GM19372 (cell line): Measurements from ENCODE around the gene MAPRE3.

Experiments used
- ATAC-seq: cut with Tn5 transposase; IDR thresholded peaks from one replicate; pipeline ENCODE4 v1.9.1; 2021; ENCODE audit warnings: mild to moderate bottlenecking, low read depth, moderate library complexity; ENCODE audit not compliant: unreplicated experiment

The MAPRE3 gene

GRCh38 chr2:26980971-26981370 is 10.5 kb downstream of the MAPRE3 start:
- ATAC-seq, result no peak

GRCh38 chr2:26982102-26982742 is 11.8 kb downstream of the MAPRE3 start:
- no peak for ATAC-seq

GRCh38 chr2:26983746-26984145 is 13.3 kb downstream of the MAPRE3 start:
- ATAC-seq, result no peak

DNA sequence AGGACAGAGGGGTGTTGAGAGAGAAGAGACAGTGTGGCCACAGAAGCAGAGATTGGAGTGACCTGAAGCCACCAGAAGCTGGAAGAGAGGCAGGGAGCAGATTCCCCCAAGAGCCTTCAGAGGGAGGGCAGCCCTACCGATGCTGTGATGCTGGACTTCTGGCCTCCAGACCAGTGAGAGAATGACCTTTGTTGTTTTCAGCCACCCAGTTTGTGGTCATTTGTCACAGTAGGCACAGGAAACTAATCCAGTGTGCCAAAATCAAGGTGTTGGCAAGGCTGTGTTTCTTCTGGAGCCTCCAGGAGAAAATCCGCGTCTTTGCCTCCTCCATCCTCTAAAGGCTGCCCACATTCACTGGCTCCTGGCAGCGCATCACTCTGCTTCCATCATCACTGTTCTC is 15.4 kb downstream of the MAPRE3 start:
- ATAC-seq, result no peak

DNA sequence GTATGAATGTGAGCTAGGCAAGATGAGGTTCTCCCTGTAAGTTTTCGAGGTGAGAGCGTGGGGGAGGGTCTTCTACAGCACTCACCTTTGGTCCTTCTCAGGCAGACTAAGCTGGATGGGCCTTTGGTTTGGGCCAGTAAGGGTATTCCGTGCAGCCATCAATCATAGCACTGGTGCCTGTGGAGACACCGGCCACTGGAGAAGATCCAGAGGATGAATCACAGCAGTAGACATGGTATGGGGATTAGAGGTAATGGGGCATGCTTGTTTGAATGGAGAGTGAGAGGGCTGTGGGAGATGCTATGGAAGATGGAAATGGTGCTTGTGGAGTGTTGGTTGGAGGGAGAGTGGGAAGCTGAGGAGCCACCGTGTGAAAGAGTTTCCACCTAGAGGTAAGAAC is 16.1 kb downstream of the MAPRE3 start:
- ATAC-seq, result no peak

- no peak for ATAC-seq
Measured at GRCh38 chr2:26988058-26988860, 17.8 kb downstream of the MAPRE3 start.

- no peak for ATAC-seq
Measured at GRCh38 chr2:26989156-26989555, 18.7 kb downstream of the MAPRE3 start.

GRCh38 chr2:26991717-26992116 is 21.3 kb downstream of the MAPRE3 start:
- no peak for ATAC-seq

- no peak for ATAC-seq
Measured at GRCh38 chr2:26993768-26994167, 23.3 kb downstream of the MAPRE3 start.

DNA sequence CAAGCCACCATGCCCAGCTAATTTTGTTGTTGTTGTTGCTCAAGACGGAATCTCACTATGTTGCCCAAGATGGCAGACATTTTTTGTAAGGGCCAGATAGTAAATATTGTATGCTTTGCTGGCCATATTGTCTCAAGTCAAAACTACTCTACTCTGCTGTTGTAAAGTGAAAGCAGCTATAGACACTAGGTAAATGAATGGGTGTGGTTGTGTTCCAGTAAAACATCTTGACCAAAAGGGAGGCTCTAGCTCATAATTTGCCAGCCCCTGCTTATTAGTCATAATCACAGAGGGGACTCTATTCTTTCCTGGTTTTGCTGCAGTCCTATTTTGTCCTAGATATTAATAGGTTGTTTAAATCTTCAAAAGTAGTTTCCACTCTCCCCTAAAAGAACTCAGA is 24.5 kb downstream of the MAPRE3 start:
- ATAC-seq, result no peak

GRCh38 chr2:26997394-26997793 is 27.0 kb downstream of the MAPRE3 start:
- no peak for ATAC-seq

GRCh38 chr2:26998323-26998722 is 27.9 kb downstream of the MAPRE3 start:
- no peak for ATAC-seq

DNA sequence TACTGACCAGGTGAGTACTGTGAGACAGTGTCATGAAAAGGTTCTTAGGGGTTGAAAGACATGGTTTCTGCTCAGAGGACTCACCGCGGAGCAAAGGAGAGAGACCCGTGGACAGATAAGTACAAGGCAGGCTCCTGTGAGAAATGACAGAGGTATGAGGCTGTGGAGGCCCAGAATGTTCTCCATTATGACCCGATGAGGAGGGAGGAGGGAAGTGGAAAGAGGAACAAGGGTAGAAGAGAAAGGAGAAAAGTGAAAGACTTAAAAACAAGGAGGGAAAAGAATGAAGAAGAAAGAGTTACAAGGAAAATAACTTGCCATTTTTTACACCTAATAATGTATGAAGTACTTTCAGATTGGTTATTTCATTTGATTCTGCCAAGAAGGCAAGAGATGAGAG is 29.8 kb downstream of the MAPRE3 start:
- ATAC-seq, result no peak

- ATAC-seq, result no peak
Measured at GRCh38 chr2:27000995-27001394, 30.6 kb downstream of the MAPRE3 start.

- ATAC-seq, result no peak
Measured at GRCh38 chr2:27001950-27002349, 31.5 kb downstream of the MAPRE3 start.

DNA sequence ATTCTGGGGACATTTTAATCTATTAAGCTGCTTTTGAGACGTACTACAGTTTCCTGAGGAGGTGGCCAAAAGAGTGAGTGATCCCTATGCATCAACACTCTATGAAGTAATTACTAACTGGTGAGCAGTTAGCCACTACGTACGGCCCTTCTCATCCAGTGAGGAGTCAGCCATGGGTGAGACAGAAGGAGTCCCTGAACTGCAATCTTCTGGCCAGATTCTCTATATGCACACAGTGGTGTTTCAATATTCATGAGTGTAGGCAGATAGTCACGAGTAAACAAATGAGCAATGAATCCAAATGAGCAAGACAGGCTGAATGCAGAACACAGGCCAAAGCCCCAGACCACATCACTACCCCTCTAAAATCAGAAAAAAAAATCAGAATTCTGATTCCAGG is 32.6 kb downstream of the MAPRE3 start:
- ATAC-seq, result no peak

DNA sequence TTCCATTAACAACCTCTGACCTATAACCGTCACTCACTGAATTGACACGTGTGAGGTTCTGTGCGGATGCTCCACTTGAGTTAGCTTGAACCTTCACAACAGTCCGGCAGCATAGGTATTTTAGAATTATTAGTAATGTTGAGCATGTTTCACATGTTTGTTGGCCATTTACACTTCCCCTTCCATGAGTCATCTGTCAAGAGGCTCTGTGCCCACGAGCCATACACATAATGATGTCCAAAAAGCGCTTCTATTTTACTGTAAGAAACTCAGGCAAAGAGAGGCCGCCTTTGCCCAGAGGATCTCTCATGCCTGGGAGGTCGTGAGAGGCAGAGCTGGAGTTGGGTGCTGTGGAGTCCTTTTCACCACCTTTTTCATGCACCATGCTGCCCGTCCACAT is 33.4 kb downstream of the MAPRE3 start:
- no peak for ATAC-seq

GRCh38 chr2:27006602-27007415 is 36.4 kb downstream of the MAPRE3 start:
- ATAC-seq, result no peak

- no peak for ATAC-seq
Measured at GRCh38 chr2:27007416-27008374, 37.3 kb downstream of the MAPRE3 start.

GRCh38 chr2:27008678-27009077 is 38.2 kb downstream of the MAPRE3 start:
- ATAC-seq, result no peak
